Smooth muscle cell of the pulmonary artery (primary cell): ENCODE results near the gene NEDD4L. TPM values are rescaled to one million over a fixed set of nuclear protein-coding genes. Genes with fewer than 3 reads are reported as not detected.

Source experiments
- total RNA-seq: library from RNA; depleted of rRNA; stranded (reverse); fragments of >200 nt; gene quantifications from 2 replicates; pipeline ENCODE4 v1.2.3, GENCODE V29; 2014

Gene NEDD4L
- 8.8 and 9.7 TPM in 2 replicates for total RNA-seq

GRCh38 chr18:58043491-58044369, at the start of gene NEDD4L:
Gene NEDD4L (plus strand): TSS chr18:58044226. CDS start chr18:58044661, 435 bp downstream.

Other genes with a start within 250 kb of the NEDD4L start
- 73.6 and 109 TPM in 2 replicates for gene ATP8B1, start 240.9 kb upstream of the NEDD4L start, total RNA-seq